K562 (cell line): Measurements from ENCODE around the gene EVL. TPM values are rescaled to one million over a fixed set of nuclear protein-coding genes. Genes with fewer than 3 reads are reported as not detected.
A peak's percentile ranks its signal among the peaks of the same experiment; 100 is the strongest.

Source experiments
- ATAC-seq: fragments of 200-7000 bp; cut with Tn5 transposase; 3 replicates; pipeline ENCODE4 v1.9.1; 2020; ENCODE audit warnings: moderate library complexity
- BruUV-seq: library from RNA; stranded (reverse); fragments of 400-500 nt; replicated peaks from 2 replicates; lab custom pipeline; 2021; lab: Mats Ljungman, UMichigan
- CTCF ChIA-PET: fragments of 300-600 bp; formaldehyde crosslinking; extraction: SDS; loops from one replicate; lab custom pipeline; 2021; ENCODE audit warnings: low intra/inter-chr PET ratio; lab: Yijun Ruan, JAX
- POLR2A ChIA-PET: fragments of 300-600, 350-650 bp; sonication (Branson Sonifier 250); formaldehyde crosslinking; extraction: SDS; loops from one replicate; lab custom pipeline; 2021; ENCODE audit warnings: antibody characterized with exemption, inconsistent platforms; lab: Yijun Ruan, JAX
- DNase-seq, 4 experiments: peaks; one replicate each; pipeline versions ENCODE4 v3.0.0 to v3.0.0-alpha.2; 2011 to 2018; ENCODE audit warnings: low spot score in 3 of 4, mixed read lengths in 3 of 4; ENCODE audit errors: extremely low read depth in 1 of 4
- FAIRE-seq: peaks from 2 replicates; lab custom pipeline; 2011; peaks lifted over from hg19 to GRCh38; lab: Jason Lieb, UNC
- H2AFZ ChIP-seq: 2 replicates; pipeline ENCODE4 v1.6.0; 2011; ENCODE audit warnings: low read depth, low read length, control low read depth, inconsistent platforms
- H3K27ac ChIP-seq: fragments of 200-600 bp; 3 replicates; pipeline ENCODE4 v1.8.0; 2011; ENCODE audit warnings: low read depth, mild to moderate bottlenecking, control low read depth, inconsistent platforms, low read length, moderate library complexity, mixed read lengths; ENCODE audit errors: extremely low read depth
- H3K27me3 ChIP-seq, 2 experiments: fragments of 300-600 bp in 1 of 2; 2 replicates in 1 of 2; 3 replicates in 1 of 2; pipeline versions ENCODE4 v1.6.0 to v1.8.0; 2011; ENCODE audit warnings: inconsistent platforms in 2 of 2, low read length in 2 of 2, mild to moderate bottlenecking in 1 of 2, mixed read lengths in 1 of 2, moderate library complexity in 1 of 2; ENCODE audit not compliant: control insufficient read depth in 2 of 2, insufficient read depth in 2 of 2
- H3K36me3 ChIP-seq: fragments of 300-600 bp; 3 replicates; pipeline ENCODE4 v1.8.0; 2011; ENCODE audit warnings: mild to moderate bottlenecking, low read length, inconsistent platforms; ENCODE audit not compliant: control insufficient read depth, insufficient read depth
- H3K4me1 ChIP-seq, 2 experiments: fragments of 200-600 bp in 1 of 2; replicated peaks in 1 of 2; 2 replicates in 1 of 2; 3 replicates in 1 of 2; pipeline versions ENCODE4 v1.5.1 to v1.8.0; 2011; ENCODE audit warnings: inconsistent platforms in 2 of 2, low read length in 2 of 2, mild to moderate bottlenecking in 1 of 2, mixed read lengths in 1 of 2, moderate library complexity in 1 of 2; ENCODE audit not compliant: control insufficient read depth in 2 of 2, insufficient read depth in 2 of 2
- H3K4me2 ChIP-seq: 2 replicates; pipeline ENCODE4 v1.6.1; 2011; ENCODE audit warnings: low read length, control low read depth, inconsistent platforms, mixed read lengths; ENCODE audit not compliant: insufficient read depth
- H3K4me3 ChIP-seq: fragments of 200-600 bp; sonication (generic), shearing (Covaris generic); 2 replicates; pipeline ENCODE4 v1.5.1; 2016; ENCODE audit warnings: control low read depth, inconsistent platforms
- H3K79me2 ChIP-seq: fragments of 200-600 bp; 3 replicates; pipeline ENCODE4 v1.8.0; 2011; ENCODE audit warnings: low read length, inconsistent platforms; ENCODE audit not compliant: control insufficient read depth, insufficient read depth
- H3K9ac ChIP-seq, 2 experiments: 2 replicates each; pipeline versions ENCODE4 v1.6.0 to v1.6.1; 2011; ENCODE audit warnings: low read depth in 2 of 2, low read length in 2 of 2, control low read depth in 1 of 2, inconsistent platforms in 1 of 2, mild to moderate bottlenecking in 1 of 2, mixed read lengths in 1 of 2; ENCODE audit not compliant: insufficient read depth in 1 of 2
- H3K9me1 ChIP-seq: one replicate; pipeline ENCODE4 v1.6.0; 2011; ENCODE audit warnings: inconsistent platforms, mild to moderate bottlenecking, low read length, moderate library complexity; ENCODE audit not compliant: control insufficient read depth, insufficient read depth
- H3K9me3 ChIP-seq: replicated peaks from 2 replicates; pipeline ENCODE4 v1.5.1; 2011; ENCODE audit warnings: low read depth, low read length, inconsistent platforms; ENCODE audit not compliant: control insufficient read depth, insufficient read depth
- H4K20me1 ChIP-seq: replicated peaks from 2 replicates; pipeline ENCODE4 v1.6.1; 2011; ENCODE audit warnings: low read length, inconsistent platforms, mixed read lengths; ENCODE audit not compliant: control insufficient read depth, insufficient read depth
- CBFA2T3 ChIP-seq: fragments of 450-650 bp; IDR thresholded peaks from 2 replicates; pipeline ENCODE4 v1.6.1; 2017
- CEBPG ChIP-seq, 3 experiments: fragments of 200-800 bp in 1 of 3; sonication (Bioruptor generic) in 1 of 3; sonication (generic) in 1 of 3; formaldehyde crosslinking in 1 of 3; IDR thresholded peaks in 2 of 3; conservative IDR thresholded peaks in 1 of 3; 2 replicates each; pipeline versions ENCODE4 v1.6.1 to v1.8.0; 2016 to 2022; ENCODE audit warnings: missing compliant biosample characterization in 2 of 3, missing genetic modification characterization in 2 of 3, mild to moderate bottlenecking in 1 of 3, missing genetic modification reagents in 1 of 3
- DPF2 ChIP-seq: fragments of 450-650 bp; IDR thresholded peaks from 2 replicates; pipeline ENCODE4 v1.6.1; 2016
- FOSL1 ChIP-seq: fragments of 200-800 bp; sonication (Bioruptor generic); conservative IDR thresholded peaks from 2 replicates; pipeline ENCODE4 v1.6.1; 2016; ENCODE audit warnings: missing genetic modification characterization, missing compliant biosample characterization
- FOXK1 ChIP-seq: sonication (generic); formaldehyde crosslinking; IDR thresholded peaks from 2 replicates; pipeline ENCODE4 v1.8.0; 2022; ENCODE audit warnings: missing genetic modification reagents, mild to moderate bottlenecking, borderline replicate concordance
- HOMEZ ChIP-seq: fragments of 250-450 bp; sonication (Bioruptor Pico); IDR thresholded peaks from 2 replicates; pipeline ENCODE4 v1.4.0; 2020; ENCODE audit warnings: mild to moderate bottlenecking, moderate library complexity
- NCOA2 ChIP-seq, 2 experiments: fragments of 450-650 bp; IDR thresholded peaks; 2 replicates each; pipeline ENCODE4 v1.6.1; 2018; ENCODE audit warnings: mild to moderate bottlenecking in 2 of 2, moderate library complexity in 1 of 2; ENCODE audit not compliant: partially characterized antibody in 2 of 2
- NR2C2 ChIP-seq, 2 experiments: fragments of 200-800 bp in 1 of 2; sonication (Bioruptor generic) in 1 of 2; sonication (generic) in 1 of 2; formaldehyde crosslinking in 1 of 2; IDR thresholded peaks; 2 replicates each; pipeline versions ENCODE4 v1.6.1 to v1.8.0; 2016 to 2022; ENCODE audit warnings: mild to moderate bottlenecking in 1 of 2, missing compliant biosample characterization in 1 of 2, missing genetic modification characterization in 1 of 2, missing genetic modification reagents in 1 of 2
- NR4A1 ChIP-seq, 2 experiments: fragments of 250-450 bp in 1 of 2; fragments of 450-650 bp in 1 of 2; sonication (Bioruptor Pico) in 1 of 2; IDR thresholded peaks; 2 replicates each; pipeline versions ENCODE4 v1.4.0 to v1.6.1; 2016 to 2020; ENCODE audit warnings: mild to moderate bottlenecking in 2 of 2, missing compliant biosample characterization in 1 of 2, missing genetic modification characterization in 1 of 2, moderate library complexity in 1 of 2
- RBBP5 ChIP-seq: fragments of 200-600 bp; sonication (generic); IDR thresholded peaks from 2 replicates; pipeline ENCODE4 v1.6.1; 2012; ENCODE audit warnings: borderline replicate concordance, mild to moderate bottlenecking, low read length, control low read depth, inconsistent platforms; ENCODE audit not compliant: insufficient read depth, poor library complexity, severe bottlenecking
- SMARCA4 ChIP-seq: fragments of 450-650 bp; IDR thresholded peaks from 2 replicates; pipeline ENCODE4 v1.6.1; 2016
- ZNF384 ChIP-seq: IDR thresholded peaks from 2 replicates; pipeline ENCODE4 v1.6.1; 2012; ENCODE audit warnings: low read depth, low read length, improper control_type of control experiment
- ZNF589 ChIP-seq: fragments of 200-800 bp; sonication (Bioruptor generic); IDR thresholded peaks from 2 replicates; pipeline ENCODE4 v1.6.1; 2016; ENCODE audit warnings: low read depth, missing genetic modification characterization, missing compliant biosample characterization
- WGBS: fragments of 100-300 bp; shearing (Covaris generic); methylation state at CpG from one replicate; pipeline ENCODE4 v1.1.6; 2016; ENCODE audit warnings: low coverage, mixed read lengths; ENCODE audit not compliant: insufficient coverage; ENCODE audit errors: missing lambda C conversion rate; 5-methylcytosine and 5-hydroxymethylcytosine counted together
- in situ Hi-C: fragments of 300-500 bp; cut with MboI; formaldehyde crosslinking; loops from 4 replicates; pipeline ENCODE4 v1.15.0; 2018; ENCODE audit warnings: inconsistent platforms, mixed read lengths
- intact Hi-C: fragments of 100-400 bp; cut with micrococcal nuclease; formaldehyde crosslinking; loops from 2 replicates; pipeline ENCODE4 v1.14.2; 2022
- polyA plus RNA-seq, 8 experiments: library from polyadenylated mRNA; depleted of rRNA in 4 of 8; stranded (reverse) in 5 of 8; unstranded in 3 of 8; fragments of >200 nt; fragmentation: Nextera tagmentation in 2 of 8; fragmentation: Illumina TruSeq in 1 of 8; extraction: Ambion mirVana in 2 of 8; extraction: Trizol in 1 of 8; gene quantifications; 2 replicates each; pipeline versions ENCODE4 v1.2.1 to v1.2.3, GENCODE V29; 2011 to 2014; ENCODE audit warnings: inconsistent platforms in 1 of 8, missing spikeins in 1 of 8
- total RNA-seq, 7 experiments: library from RNA; depleted of rRNA in 6 of 7; stranded (reverse); fragments of >200 nt in 6 of 7; fragmentation: Illumina TruSeq in 2 of 7; extraction: Trizol in 2 of 7; gene quantifications; 2 replicates each; pipeline versions ENCODE4 v1.2.1 to v1.2.3, GENCODE V29; 2011 to 2021; ENCODE audit warnings: low replicate concordance in 1 of 7
- TF ChIP-seq, protein P1 (sequence below): sonication (generic); formaldehyde crosslinking; IDR thresholded peaks from 2 replicates; pipeline ENCODE4 v1.8.0; 2022; ENCODE audit warnings: mild to moderate bottlenecking, missing genetic modification reagents
- TF ChIP-seq, protein P2 (sequence below): fragments of 250-450 bp; sonication (Bioruptor Pico); IDR thresholded peaks from 2 replicates; pipeline ENCODE4 v1.4.0; 2020; ENCODE audit warnings: borderline replicate concordance

EVL gene
- total and polyA plus RNA-seq, 9 of the 15 experiments (the other 6 are each of a cell fraction or from before 2014, with no cell fraction given): 2.9 to 43.4 (median 23.9) TPM

DNA sequence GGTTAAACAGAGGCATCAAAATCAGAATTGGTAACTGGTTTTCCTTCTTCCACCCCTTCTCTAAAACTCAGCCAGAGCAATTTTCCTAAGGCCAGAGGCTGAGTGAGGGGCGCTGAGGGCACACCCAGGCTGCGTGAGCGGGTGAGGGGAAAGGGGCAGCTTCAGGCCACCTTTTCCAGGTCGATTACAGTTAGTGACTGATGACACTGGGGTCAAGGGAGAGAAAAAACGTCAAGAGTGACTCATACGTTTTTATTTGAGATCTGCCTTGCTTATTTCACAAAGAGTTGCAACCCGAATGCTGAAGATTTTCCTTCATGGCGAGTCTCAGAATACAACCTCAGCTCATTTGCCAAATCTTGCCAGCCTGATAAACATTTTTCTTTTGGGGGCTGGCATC, 46.7 kb upstream of the EVL start:
- WGBS: 18% methylated on average over 7 of the region's 8 CpGs
- no TSS peak for BruUV-seq
- TF ChIP-seq FOSL1 (tag) (peak; percentile 65), ZNF589 (0 out of 2 replicates have a peak, but pooled peaks have one; percentile 48), NCOA2 (IDR thresholded peaks at IDR 0.05; ENCODE audit: partially characterized antibody in 2 of 2) (no peak), HOMEZ (no peak), CEBPG (CRISPR knock-in tag; IDR thresholded peaks at IDR 0.05) (no peak), CEBPG (tag; conservative IDR thresholded peaks at IDR 0.05 in 1 of 2, IDR thresholded peaks at IDR 0.05 in 1 of 2) (peak in 1 of 2 experiments; percentile 41; a peak in 2 of 4 replicates), FOXK1 (CRISPR knock-in tag) (no peak), CBFA2T3 (0 out of 2 replicates have a peak, but pooled peaks have one; percentile 4), NR4A1 (CRISPR knock-in tag; IDR thresholded peaks at IDR 0.05) (no peak), NR4A1 (tag; IDR thresholded peaks at IDR 0.05) (no peak), NR2C2 (CRISPR knock-in tag; IDR thresholded peaks at IDR 0.05) (no peak), NR2C2 (tag; IDR thresholded peaks at IDR 0.05) (peak; percentile 42; the same call in 1 of the 2 replicates), ZNF384 (0 out of 2 replicates have a peak, but pooled peaks have one; percentile 21), RBBP5 (peak; percentile 2), SMARCA4 (no peak), DPF2 (0 out of 2 replicates have a peak, but pooled peaks have one; percentile 15)
- TF ChIP-seq, protein P1, sequence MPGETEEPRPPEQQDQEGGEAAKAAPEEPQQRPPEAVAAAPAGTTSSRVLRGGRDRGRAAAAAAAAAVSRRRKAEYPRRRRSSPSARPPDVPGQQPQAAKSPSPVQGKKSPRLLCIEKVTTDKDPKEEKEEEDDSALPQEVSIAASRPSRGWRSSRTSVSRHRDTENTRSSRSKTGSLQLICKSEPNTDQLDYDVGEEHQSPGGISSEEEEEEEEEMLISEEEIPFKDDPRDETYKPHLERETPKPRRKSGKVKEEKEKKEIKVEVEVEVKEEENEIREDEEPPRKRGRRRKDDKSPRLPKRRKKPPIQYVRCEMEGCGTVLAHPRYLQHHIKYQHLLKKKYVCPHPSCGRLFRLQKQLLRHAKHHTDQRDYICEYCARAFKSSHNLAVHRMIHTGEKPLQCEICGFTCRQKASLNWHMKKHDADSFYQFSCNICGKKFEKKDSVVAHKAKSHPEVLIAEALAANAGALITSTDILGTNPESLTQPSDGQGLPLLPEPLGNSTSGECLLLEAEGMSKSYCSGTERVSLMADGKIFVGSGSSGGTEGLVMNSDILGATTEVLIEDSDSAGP (CRISPR knock-in tag): no peak
- TF ChIP-seq, protein P2, sequence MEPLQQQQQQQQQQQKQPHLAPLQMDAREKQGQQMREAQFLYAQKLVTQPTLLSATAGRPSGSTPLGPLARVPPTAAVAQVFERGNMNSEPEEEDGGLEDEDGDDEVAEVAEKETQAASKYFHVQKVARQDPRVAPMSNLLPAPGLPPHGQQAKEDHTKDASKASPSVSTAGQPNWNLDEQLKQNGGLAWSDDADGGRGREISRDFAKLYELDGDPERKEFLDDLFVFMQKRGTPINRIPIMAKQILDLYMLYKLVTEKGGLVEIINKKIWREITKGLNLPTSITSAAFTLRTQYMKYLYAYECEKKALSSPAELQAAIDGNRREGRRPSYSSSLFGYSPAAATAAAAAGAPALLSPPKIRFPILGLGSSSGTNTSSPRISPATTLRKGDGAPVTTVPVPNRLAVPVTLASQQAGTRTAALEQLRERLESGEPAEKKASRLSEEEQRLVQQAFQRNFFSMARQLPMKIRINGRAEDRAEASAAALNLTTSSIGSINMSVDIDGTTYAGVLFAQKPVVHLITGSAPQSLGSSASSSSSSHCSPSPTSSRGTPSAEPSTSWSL: no peak

More for the DNA sequence above, 46.7 kb upstream of the EVL start:
- Histone ChIP-seq H3K4me3 (no peak overlapping the region), H3K9me3 (no peaks in the 10 kb centered on the region), H3K9me1 (no peaks in the 10 kb centered on the region), H2AFZ (no peak overlapping the region), H3K4me2 (no peak overlapping the region), H3K36me3 (no peaks in the 10 kb centered on the region), H3K27ac (no peak overlapping the region), H3K9ac (no peak overlapping the region), H3K4me1 (peaks cover 19 to 36% of the 10 kb centered on the region in 2 experiments; a peak in 4 of 5 replicates), H4K20me1 (peaks cover 9% of the 10 kb centered on the region; the same call in 1 of the 2 replicates), H3K79me2 (peaks cover 32% of the 10 kb centered on the region), H3K27me3 (no peaks in the 10 kb centered on the region)
- POLR2A ChIA-PET: interaction anchor here (0.6 to 0.7 kb wide), 2 partner anchors 50 to 314 kb away, joined by 3 to 4 read pairs; no protein-coding TSS in a partner anchor
- CTCF ChIA-PET: no interaction called here
- DNase-seq (peak in 3 of 4 experiments; percentile 26 to 43 (median 31)), ATAC-seq (peak; percentile 16; the same call in 2 of the 3 replicates), FAIRE-seq (no peak)
- in situ Hi-C loops: no loop called here
- intact Hi-C loops: no loop called here
